Lower leg skin (tissue), 3 donors: ENCODE results near the gene GIT2.

Source experiments
- CTCF ChIP-seq, 3 donors: fragments of 450-650 bp; IDR thresholded peaks; one replicate each; pipeline ENCODE4 v1.5.1; 2016; ENCODE audit warnings: antibody characterized with exemption in 3 of 3, mild to moderate bottlenecking in 3 of 3, moderate library complexity in 2 of 3
- POLR2A ChIP-seq, 2 donors: fragments of 450-650 bp; IDR thresholded peaks; one replicate each; pipeline ENCODE4 v1.6.1; 2016 to 2017; ENCODE audit warnings: antibody characterized with exemption in 2 of 2, mild to moderate bottlenecking in 1 of 2, moderate library complexity in 1 of 2

GRCh38 chr12:109988903-109989302 lies 7.3 kb downstream of the GIT2 start:
- TF ChIP-seq CTCF (IDR thresholded peaks at IDR 0.05) (no peak), POLR2A (IDR thresholded peaks at IDR 0.05) (no peak)
